Measurements from ENCODE around the gene IFT81. TPM values are rescaled to one million over a fixed set of nuclear protein-coding genes. Genes with fewer than 3 reads are reported as not detected.
"Not testable (repeated sequence)": the region's sequence is repeated elsewhere in the genome, so short reads cannot be mapped to it uniquely, and the experiment has no call there.

The IFT81 gene
- total RNA-seq, 2 donors from 2014 or later: 8.0 to 12.6 TPM

DNA sequence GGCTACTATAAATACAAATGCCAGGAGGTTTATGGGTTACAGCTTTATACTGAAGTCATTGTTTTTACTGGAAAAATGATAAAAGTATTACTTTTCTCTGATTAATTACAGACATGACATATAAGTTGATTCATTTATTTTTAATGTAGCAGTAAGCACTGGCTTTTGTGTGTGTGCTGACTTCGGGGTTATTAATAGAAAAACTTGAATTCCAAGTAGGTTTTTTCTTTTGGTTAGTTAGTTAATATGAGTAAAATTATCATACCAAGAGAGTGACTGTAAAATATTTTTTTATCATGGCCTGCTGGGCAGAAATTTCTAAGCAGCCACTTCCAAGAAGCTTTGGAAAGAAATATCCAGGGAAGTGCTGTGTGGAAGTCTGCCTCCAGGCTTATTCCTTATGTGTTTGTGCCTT, 56.4 kb downstream of the IFT81 start:
- no peak for ATAC-seq
- no peak for DNase-seq
- intact Hi-C loops (cut with DNase I): loop anchor here in 1 of 2 donors (5.0 kb wide), 1 partner anchor 78 kb away; no protein-coding TSS in a partner anchor

DNA sequence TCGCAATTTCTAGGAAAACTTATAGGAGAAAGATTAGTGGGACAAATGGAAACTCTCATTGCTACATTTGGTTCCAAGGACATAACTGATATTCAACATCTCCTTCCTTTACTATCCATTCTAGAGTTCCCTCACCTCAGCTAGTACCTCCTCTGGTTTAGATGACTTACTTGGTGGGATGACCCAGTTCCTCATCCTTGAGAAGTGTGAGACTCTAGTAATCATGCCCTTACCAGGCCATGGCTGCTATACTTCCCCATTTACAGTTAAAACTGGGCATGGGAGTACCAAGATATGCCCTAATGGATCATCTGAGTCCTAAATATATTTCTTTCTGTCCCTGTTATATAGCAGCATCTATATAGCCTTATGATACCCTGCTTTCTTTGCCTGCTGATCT, 58.1 kb downstream of the IFT81 start:
- ATAC-seq (no peak), DNase-seq (no peak)
- intact Hi-C loops (cut with DNase I): loop anchor here in 1 of 2 donors (5.0 kb wide), 1 partner anchor 80 kb away; no protein-coding TSS in a partner anchor

DNA sequence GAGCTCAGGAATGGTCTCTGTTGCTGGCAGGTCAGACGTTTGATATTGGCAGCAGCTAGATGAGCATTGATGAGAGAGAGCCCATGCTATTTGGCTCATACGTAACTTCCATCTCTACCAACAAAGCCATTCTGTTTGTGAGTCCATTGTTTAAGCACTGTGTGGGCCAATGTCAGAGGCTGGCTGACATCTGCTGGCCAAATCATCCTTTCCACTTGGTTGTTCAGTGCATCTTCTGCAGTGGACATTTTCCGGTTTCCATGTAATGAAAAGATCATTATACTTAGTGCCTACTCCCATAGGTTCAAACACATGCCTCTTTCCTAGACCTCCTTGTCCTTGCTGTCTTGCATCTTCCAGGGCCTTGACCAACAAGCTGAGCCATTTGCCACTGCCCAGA, 59.2 kb downstream of the IFT81 start:
- ATAC-seq: peak in 1 of 2 donors; percentile 47
- intact Hi-C loops (cut with DNase I): loop anchor here in 1 of 2 donors (5.0 kb wide), 1 partner anchor 81 kb away; no protein-coding TSS in a partner anchor
- DNase-seq: no peak

DNA sequence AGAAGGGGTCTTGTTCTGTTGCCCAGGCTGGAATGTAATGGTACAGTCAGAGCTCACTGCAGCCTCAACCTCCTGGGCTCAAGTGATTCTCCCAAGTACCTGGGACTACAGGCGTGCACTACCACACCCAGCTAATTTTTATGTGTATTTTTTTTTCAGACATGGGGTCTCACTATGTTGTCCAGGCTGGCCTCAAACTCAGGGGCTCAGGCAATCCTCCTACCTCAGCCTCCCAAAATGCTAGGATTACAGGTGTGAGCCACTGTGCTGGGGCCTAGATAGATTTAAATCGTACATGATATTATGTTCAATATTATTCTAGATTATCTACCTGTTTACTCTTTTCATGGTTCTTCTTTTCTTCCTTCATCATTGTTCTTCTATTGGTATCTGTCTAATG, 61.5 kb downstream of the IFT81 start:
- ATAC-seq: no peak
- no peak for DNase-seq
- intact Hi-C loops (cut with DNase I): no loop called here

DNA sequence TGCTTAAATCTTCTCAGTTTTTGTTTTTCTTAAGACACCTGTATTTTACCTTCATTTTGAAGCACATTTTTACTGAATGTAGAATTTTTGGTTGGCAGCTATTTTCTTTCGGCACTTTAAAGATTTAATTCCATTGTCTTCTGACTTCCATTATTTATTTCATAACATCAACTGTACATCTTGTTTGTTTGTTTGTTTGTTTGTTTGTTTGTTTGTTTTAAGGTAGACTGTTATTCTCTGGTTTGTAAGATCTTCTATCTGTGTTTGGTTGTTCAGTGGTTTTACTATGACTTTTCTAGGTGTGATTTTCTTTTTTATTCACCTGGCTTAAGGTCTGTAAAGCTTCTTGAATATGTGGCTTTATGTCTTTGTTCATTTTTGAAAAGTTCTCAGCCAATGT, 61.9 kb downstream of the IFT81 start:
- intact Hi-C loops (cut with DNase I): no loop called here
- DNase-seq: no peak
- ATAC-seq: no peak

DNA sequence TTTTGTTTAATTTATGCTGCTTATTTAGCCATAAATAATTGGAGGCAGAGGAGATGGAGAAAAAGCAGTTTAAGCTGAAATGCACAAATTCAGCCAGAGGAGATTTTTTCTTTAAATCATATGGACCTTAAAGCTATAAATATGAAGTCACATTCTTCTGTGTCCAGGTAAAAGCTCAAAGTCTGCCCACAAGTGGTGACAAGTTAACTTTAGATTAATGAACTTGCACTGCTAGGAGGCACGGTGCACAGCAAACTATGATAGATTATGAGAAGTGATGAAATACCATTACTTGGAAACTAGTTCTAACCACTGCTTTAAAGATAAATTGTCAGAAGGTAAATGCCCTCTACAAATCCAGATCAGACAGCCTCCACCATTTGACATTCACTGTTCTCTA, 69.0 kb downstream of the IFT81 start:
- ATAC-seq (no peak), DNase-seq (no peak)
- intact Hi-C loops (cut with DNase I): no loop called here

DNA sequence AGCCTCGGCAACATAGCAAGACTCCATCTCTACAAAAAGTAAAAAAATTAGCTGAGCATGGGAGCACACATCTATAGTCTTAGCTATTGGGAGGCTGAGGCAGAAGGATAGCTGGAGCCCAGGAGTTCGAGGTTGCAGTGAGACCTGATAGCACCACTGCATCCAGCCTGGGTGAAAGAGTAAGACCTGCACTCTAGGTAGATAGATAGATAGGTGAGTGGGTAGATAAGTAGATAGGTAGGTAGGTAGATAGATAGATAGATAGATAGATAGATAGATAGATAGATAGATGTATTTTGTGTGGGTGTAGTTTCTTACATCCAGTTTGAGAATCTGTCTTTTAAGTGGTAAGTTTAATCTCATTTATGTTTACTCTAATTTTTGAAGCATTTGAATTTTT, 72.8 kb downstream of the IFT81 start:
- intact Hi-C loops (cut with DNase I): no loop called here
- ATAC-seq: no peak

DNA sequence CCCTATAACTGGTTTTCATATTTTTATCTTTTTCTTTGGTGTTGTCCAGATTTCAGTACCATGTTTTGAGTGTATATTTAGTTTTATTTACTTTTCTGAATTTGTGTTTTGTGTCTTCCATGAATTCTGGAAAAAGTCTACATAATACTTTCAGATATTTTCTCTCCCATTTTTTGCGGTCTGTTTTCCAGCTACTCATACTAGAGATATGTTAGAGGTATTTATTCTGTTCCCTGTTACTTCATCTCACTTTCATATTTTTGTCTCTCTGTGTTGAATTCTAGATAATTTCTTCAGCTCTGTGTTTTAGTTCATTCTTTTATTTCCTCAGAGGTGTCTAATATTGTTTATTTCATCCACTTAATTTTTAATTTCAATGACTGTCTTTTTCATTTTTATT, 74.2 kb downstream of the IFT81 start:
- DNase-seq: no peak
- intact Hi-C loops (cut with DNase I): no loop called here
- ATAC-seq: no peak

More for the DNA sequence above, 72.8 kb downstream of the IFT81 start:
- DNase-seq: no peak

DNA sequence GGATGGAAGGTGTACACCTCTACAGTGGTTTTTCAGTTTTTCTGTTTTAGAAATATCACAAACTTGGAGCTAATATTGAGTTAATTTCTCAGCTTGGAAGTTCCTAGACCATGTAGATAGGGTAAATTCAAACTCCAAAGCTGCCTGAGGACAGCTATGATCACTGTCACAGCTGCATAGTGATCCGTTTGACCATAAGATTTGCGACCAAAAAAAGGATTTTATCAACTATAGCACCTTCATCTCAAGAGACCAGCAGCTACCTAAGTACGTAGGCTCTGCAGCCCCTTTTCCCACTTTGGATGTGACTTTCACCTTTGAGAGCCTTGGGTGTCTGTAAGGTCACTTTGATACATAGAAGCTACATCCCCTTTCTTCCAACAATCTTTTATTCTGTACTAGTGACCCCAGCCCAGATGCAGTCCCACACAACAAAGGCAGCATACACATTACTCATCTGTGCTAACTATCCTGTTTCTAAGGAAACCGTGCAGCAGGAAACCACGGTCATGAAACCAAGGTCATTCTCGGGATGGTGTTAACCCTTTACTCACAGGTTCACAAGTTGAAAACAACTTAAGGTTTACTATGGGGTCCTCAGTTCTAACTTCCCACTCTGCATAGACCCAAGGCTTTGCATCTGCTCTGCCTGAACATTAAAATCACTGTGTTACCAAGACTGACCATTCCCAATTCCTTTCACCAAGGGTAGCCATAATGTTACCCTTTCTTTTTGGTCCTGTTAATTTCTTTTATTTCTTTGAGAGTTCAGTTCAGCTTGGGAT, 75.4 kb downstream of the IFT81 start:
- ATAC-seq (no peak), DNase-seq (no peak)
- intact Hi-C loops (cut with DNase I): no loop called here

DNA sequence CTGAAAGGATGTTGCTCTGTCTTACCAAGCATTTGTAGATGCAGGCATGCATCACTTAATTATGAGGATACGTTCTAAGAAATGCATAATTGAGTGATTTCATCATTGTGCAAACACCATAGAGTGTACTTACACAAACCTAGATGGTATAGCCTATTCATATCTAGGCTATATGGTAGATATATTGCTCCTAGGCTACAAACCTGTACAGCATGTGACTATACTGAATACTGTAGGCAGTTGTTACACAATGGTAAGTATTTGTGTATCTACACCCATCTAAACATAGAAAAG, 75.9 kb downstream of the IFT81 start:
- ATAC-seq: no peak
- intact Hi-C loops (cut with DNase I): no loop called here
- DNase-seq: no peak

DNA sequence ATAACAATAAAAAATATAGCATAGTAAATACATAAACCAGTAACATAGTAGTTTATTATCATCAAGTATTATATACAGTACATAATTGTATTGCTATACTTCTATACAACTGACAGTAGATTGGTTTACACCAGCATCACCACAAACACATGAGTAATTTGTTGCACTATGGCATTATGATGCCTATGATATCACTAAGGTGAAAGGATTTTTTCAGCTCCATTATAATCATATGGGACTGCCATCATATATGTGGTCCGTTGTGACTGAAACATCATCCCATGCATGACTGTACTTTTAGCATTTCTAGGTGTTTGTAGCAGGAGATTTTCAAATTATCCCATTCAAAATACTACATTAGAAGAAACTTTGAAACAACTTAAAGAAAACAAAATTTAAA, 77.8 kb downstream of the IFT81 start:
- intact Hi-C loops (cut with DNase I): no loop called here
- DNase-seq: no peak
- no peak for ATAC-seq

DNA sequence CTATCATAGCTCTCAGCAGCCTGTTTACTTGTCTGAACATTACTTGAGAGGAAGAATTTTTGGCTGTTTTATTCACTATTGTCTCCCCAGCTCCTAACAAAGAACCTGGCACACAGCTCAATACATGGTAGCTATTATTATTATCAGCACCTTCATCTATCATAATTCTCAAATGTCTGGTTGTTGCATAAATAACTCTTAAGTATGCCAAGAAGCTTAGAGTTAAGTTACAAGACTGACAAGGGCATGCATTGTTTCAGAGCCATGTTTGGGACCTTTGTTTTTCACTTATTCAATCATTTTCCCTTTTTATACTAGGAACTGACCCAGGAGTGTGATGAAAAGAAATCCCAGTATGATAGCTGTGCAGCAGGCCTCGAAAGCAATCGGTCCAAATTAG, 79.4 kb downstream of the IFT81 start:
- DNase-seq (no peak), ATAC-seq (no peak)
- intact Hi-C loops (cut with DNase I): no loop called here

DNA sequence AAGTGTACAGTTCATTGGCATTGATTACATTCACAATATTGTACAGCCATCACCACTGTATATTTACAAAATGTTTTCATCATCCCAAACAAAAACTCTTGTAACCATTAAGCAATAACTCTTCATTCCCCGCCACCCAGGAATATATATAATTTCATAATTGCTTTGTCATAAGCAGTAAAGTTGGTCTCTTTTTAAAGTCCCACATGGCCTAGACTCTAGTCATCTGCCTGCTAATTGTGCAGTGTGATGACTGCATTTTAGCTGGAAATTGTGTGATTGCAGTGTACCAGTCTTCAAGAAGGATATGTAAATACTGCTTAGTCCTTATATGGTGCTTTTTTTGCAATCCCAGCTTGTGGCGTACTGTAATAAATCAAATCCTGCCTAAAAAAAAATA, 81.8 kb downstream of the IFT81 start:
- DNase-seq: no peak
- no peak for ATAC-seq
- intact Hi-C loops (cut with DNase I): no loop called here

DNA sequence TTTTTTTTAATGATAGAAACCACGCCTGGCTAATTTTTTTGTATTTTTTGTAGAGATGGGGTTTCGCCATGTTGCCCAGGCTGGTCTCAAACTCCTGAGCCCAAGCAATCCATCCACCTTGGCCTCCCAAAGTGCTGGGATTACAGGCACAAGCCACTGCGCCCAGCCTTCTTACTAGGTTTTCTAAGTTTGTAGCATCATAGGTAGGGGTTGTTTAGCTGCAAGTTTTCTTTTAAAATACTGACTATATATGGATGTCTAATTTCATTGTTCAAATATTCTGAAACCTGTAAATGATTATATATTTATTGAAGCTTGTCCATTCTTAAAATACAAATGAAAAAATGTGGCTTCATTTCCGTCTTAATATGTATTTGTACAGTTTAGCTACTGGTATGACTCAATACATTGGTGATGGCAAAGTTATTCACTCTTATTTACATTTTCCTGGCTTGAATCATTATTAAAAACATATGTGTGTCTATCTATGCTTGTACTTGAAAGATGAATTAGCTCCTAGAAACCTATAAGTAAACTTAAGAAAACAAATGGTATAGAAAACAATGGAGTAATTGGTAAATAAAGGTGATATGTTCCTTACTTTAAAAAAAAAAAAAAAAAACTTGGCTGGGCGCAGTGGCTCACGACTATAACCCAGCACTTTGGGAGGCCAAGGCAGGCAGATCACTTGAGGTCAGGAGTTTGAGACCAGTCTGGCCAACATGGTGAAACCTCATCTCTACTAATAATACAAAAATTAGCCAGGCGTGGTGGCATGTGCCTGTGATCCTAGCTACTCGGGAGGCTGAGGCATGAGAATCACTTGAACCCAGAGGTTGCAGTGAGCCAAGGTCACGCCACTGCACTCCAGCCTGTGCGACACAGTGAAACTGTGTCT, 87.7 kb downstream of the IFT81 start:
- intact Hi-C loops (cut with DNase I); DNase-seq; ATAC-seq: not testable (repeated sequence)

DNA sequence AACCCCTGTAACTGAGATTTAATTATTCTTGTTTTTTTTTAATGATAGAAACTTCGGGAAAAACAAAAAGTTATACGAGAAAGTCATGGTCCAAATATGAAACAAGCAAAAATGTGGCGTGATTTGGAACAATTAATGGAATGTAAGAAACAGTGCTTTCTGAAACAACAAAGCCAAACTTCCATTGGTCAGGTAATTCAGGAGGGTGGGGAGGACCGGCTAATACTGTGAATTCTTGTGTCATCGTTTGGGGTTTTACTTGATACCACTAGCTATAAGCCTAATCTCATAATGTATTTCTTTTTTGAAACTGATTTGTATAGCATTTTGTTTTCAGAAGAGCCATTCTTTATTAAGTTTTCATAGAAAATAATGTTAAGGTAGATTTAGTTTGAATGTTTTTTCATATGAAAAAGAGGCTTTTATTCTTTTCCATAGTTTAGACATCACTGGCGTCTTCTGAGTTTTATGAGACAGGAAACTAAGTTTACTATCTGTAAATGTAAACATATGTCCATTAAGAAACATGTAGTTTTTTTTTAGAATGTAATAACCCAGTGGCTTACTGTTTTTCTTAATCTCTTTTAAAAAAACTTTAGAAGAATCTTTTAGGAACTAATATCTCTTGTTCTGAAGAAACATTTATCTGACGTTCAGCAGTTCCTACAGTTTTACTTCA, 94.0 kb downstream of the IFT81 start:
- DNase-seq (no peak), ATAC-seq (no peak)
- intact Hi-C loops (cut with DNase I): no loop called here

DNA sequence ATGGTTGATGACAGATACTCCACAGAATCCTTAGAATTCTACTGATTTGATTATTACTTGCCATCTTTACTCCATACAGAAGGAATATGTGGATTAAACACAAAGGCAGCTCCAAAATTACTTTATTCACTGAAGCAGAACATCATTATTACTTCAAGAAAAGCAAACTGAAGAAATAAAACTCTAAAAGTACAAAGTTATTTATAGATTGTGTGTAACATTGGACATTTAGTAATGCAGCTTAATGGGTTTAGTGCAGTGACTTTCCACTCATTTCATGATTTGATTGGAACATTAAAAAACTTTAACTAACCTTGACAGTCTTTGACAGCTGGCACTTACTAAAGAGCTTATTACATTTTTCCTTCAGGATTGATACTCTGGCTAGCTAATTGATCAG, 97.9 kb downstream of the IFT81 start:
- intact Hi-C loops (cut with DNase I): loop anchor here in 1 of 2 donors (10.0 kb wide), 1 partner anchor 117 kb away; no protein-coding TSS in a partner anchor
- no peak for ATAC-seq
- no peak for DNase-seq

DNA sequence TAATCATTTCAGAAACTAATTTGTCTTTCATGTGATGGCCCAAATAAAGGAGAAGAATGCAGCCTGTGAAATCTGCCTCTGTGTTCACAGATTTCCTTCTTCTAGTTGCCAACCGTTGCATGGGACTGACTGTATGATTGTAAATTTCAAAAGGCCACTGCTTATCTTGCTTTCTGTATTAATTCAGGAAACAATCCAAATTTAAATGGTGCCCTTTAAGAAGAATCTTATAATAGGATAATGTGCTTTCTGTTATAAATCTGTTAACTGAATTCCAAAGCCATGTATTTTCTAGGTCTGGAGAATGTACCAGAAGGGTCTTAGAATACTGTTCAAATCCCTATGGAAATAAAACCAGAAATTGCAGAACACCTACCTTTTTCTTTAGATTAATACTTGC, 98.3 kb downstream of the IFT81 start:
- intact Hi-C loops (cut with DNase I): loop anchor here in 1 of 2 donors (10.0 kb wide), 1 partner anchor 118 kb away; no protein-coding TSS in a partner anchor
- ATAC-seq: no peak

DNA sequence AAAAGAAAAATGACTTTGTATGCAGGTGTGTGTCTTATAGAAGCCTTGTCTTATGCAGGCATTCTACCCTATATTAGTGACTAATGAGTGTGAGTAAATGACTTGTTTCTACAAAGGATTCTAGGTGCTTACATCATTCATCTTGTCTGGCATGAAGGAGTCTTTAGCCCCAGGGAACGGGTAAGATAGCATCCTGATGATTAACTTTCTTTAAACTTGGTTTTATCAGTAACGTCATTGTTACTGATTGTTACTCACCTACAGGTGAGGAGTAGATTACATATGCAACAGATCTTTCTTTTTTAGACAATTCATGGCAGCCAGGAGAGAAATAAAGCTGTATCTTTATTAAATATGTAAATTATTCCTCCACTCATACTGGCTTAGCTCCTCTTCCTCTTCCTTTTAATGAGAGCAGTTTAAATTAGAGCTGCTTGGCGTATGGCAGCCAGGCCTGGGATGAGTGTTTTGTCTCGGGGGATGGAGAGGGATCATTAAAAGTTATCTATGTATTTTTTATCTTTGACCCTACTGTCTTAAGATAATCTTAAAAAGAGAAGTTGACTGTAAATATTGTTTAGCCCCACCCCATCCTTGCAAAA, 99.7 kb downstream of the IFT81 start:
- intact Hi-C loops (cut with DNase I): loop anchor here in 1 of 2 donors (10.0 kb wide), 1 partner anchor 119 kb away; no protein-coding TSS in a partner anchor
- no peak for DNase-seq
- peak; percentile 10 to 75 for ATAC-seq

More for the DNA sequence above, 98.3 kb downstream of the IFT81 start:
- DNase-seq: no peak

Measured in left cardiac atrium (tissue), 4 donors.